Measurements from ENCODE around the gene DIP2C.
"Not testable (repeated sequence)": the region's sequence is repeated elsewhere in the genome, so short reads cannot be mapped to it uniquely, and the experiment has no call there.

The DIP2C gene

GRCh38 chr10:689452-690371 lies at the start of gene DIP2C:
TSS of gene DIP2C (minus strand) at chr10:689668. CDS start at chr10:689578, 90 bp downstream.
- no peak for DNase-seq

GRCh38 chr10:734481-734880 lies 45.0 kb upstream of the DIP2C start:
- DNase-seq, result no peak

- DNase-seq, result no peak
Observed at GRCh38 chr10:733086-733485, 43.6 kb upstream of the DIP2C start.

- DNase-seq, result no peak
Observed at GRCh38 chr10:729213-729612, 39.7 kb upstream of the DIP2C start.

- DNase-seq, result no peak
Observed at GRCh38 chr10:728603-729002, 39.1 kb upstream of the DIP2C start.

GRCh38 chr10:727162-727790 lies 37.8 kb upstream of the DIP2C start:
- DNase-seq, result no peak

- no peak for DNase-seq
Observed at GRCh38 chr10:725786-726185, 36.3 kb upstream of the DIP2C start.

GRCh38 chr10:725302-725701 lies 35.8 kb upstream of the DIP2C start:
- DNase-seq, result no peak

- no peak for DNase-seq
Observed at GRCh38 chr10:723973-724372, 34.5 kb upstream of the DIP2C start.

- no peak for DNase-seq
Observed at GRCh38 chr10:722281-723060, 33.0 kb upstream of the DIP2C start.

GRCh38 chr10:718143-718700 lies 28.8 kb upstream of the DIP2C start:
- no peak for DNase-seq

GRCh38 chr10:717458-717857 lies 28.0 kb upstream of the DIP2C start:
- no peak for DNase-seq

GRCh38 chr10:716821-717220 lies 27.4 kb upstream of the DIP2C start:
- no peak for DNase-seq

- DNase-seq, result no peak
Observed at GRCh38 chr10:714214-714613, 24.7 kb upstream of the DIP2C start.

- DNase-seq, result no peak
Observed at GRCh38 chr10:712575-712974, 23.1 kb upstream of the DIP2C start.

GRCh38 chr10:712089-712488 lies 22.6 kb upstream of the DIP2C start:
- no peak for DNase-seq

GRCh38 chr10:707861-708260 lies 18.4 kb upstream of the DIP2C start:
- no peak for DNase-seq

- DNase-seq, result no peak
Observed at GRCh38 chr10:707456-707855, 18.0 kb upstream of the DIP2C start.

- DNase-seq, result no peak
Observed at GRCh38 chr10:703118-703517, 13.7 kb upstream of the DIP2C start.

GRCh38 chr10:700183-700582 lies 10.7 kb upstream of the DIP2C start:
- not testable (repeated sequence) for DNase-seq

- DNase-seq, result no peak
Observed at GRCh38 chr10:697097-697875, 7.8 kb upstream of the DIP2C start.

GRCh38 chr10:695396-695795 lies 5.9 kb upstream of the DIP2C start:
- no peak for DNase-seq

Measured in CD4-positive, alpha-beta T cell treated with Interleukin-1 beta for 1 hour (primary cell).